AG04450 (cell line): ENCODE measurements around the gene FAM89A. TPM values are rescaled to one million over a fixed set of nuclear protein-coding genes. Genes with fewer than 3 reads are reported as not detected.
"Not testable (repeated sequence)": the region's sequence is repeated elsewhere in the genome, so short reads cannot be mapped to it uniquely, and the experiment has no call there.

Source experiments
- CTCF ChIA-PET: fragments of 300-600, 350-600 bp; formaldehyde crosslinking; extraction: SDS; loops from one replicate; lab custom pipeline; 2022; ENCODE audit warnings: antibody characterized with exemption, inconsistent platforms; lab: Charles Lee
- POLR2A ChIA-PET: fragments of 350-600 bp; formaldehyde crosslinking; extraction: SDS; loops from one replicate; lab custom pipeline; 2021; ENCODE audit warnings: antibody characterized with exemption, inconsistent platforms; lab: Yijun Ruan, JAX
- DNase-seq: peaks from one replicate; pipeline ENCODE4 v3.0.0-alpha.2; 2011; ENCODE audit warnings: low read depth, low spot score
- H3K27ac ChIP-seq: one replicate; pipeline ENCODE4 v1.5.1; 2012; ENCODE audit warnings: low read depth, low read length, control low read depth
- H3K27me3 ChIP-seq: one replicate; pipeline ENCODE4 v1.6.0; 2012; ENCODE audit warnings: low read length; ENCODE audit not compliant: control insufficient read depth, insufficient read depth
- H3K4me3 ChIP-seq: 2 replicates; pipeline ENCODE4 v1.5.1; 2011; ENCODE audit warnings: mild to moderate bottlenecking, low read depth, low read length, control low read depth
- H3K9me3 ChIP-seq: 2 replicates; pipeline ENCODE4 v1.5.1; 2012; ENCODE audit warnings: low read length; ENCODE audit not compliant: control insufficient read depth, insufficient read depth
- CTCF ChIP-seq: IDR thresholded peaks from 2 replicates; pipeline ENCODE4 v1.5.1; 2011; ENCODE audit warnings: low read depth, low read length, control low read depth, inconsistent platforms
- polyA plus RNA-seq: library from polyadenylated mRNA; depleted of rRNA; stranded (reverse); fragments of >200 nt; gene quantifications from 2 replicates; pipeline ENCODE4 v1.2.3, GENCODE V29; 2011

The FAM89A gene
- polyA plus RNA-seq, 1 experiment = 13.8 TPM

GRCh38 chr1:231013391-231014015 lies 26.6 kb downstream of the FAM89A start:
- no peak overlapping the region for H3K27ac ChIP-seq
- POLR2A ChIA-PET = no interaction called here
- no peak overlapping the region for H3K4me3 ChIP-seq
- H3K9me3 ChIP-seq = no peaks in the 10 kb centered on the region
- CTCF ChIA-PET = no interaction called here
- no peak for TF ChIP-seq CTCF
- DNase-seq = no peak
- no peaks in the 10 kb centered on the region for H3K27me3 ChIP-seq

GRCh38 chr1:231011963-231012362 lies 28.1 kb downstream of the FAM89A start:
- POLR2A ChIA-PET = no interaction called here
- no peak for TF ChIP-seq CTCF
- no peak for DNase-seq
- H3K4me3 ChIP-seq = no peak overlapping the region
- no peak overlapping the region for H3K27ac ChIP-seq
- H3K27me3 ChIP-seq = no peaks in the 10 kb centered on the region
- CTCF ChIA-PET = no interaction called here
- no peaks in the 10 kb centered on the region for H3K9me3 ChIP-seq

GRCh38 chr1:231011360-231011759 lies 28.7 kb downstream of the FAM89A start:
- DNase-seq = no peak
- POLR2A ChIA-PET = no interaction called here
- Histone ChIP-seq H3K27me3 (no peaks in the 10 kb centered on the region), H3K27ac (no peak overlapping the region), H3K4me3 (no peak overlapping the region), H3K9me3 (no peaks in the 10 kb centered on the region)
- CTCF ChIA-PET = no interaction called here
- TF ChIP-seq CTCF = no peak

- DNase-seq, H3K27me3 ChIP-seq, H3K27ac ChIP-seq, POLR2A ChIA-PET, CTCF ChIA-PET, H3K4me3 ChIP-seq, H3K9me3 ChIP-seq: not testable (repeated sequence)
These were observed 32.5 kb downstream of the FAM89A start for GRCh38 chr1:231007535-231007934.

GRCh38 chr1:231001892-231002291 lies 38.2 kb downstream of the FAM89A start:
- POLR2A ChIA-PET = no interaction called here
- no peak for DNase-seq
- Histone ChIP-seq H3K27me3 (no peaks in the 10 kb centered on the region), H3K4me3 (no peak overlapping the region), H3K27ac (no peak overlapping the region), H3K9me3 (peaks cover 9% of the 10 kb centered on the region; the same call in 1 of the 2 replicates)
- CTCF ChIA-PET = no interaction called here
- TF ChIP-seq CTCF = no peak

- POLR2A ChIA-PET = interaction anchor here (0.6 kb wide), 1 partner anchor 48 kb away, joined by 4 read pairs; no protein-coding TSS in a partner anchor
- H3K4me3 ChIP-seq = no peak overlapping the region
- DNase-seq = no peak
- peaks cover 9% of the 10 kb centered on the region; the same call in 1 of the 2 replicates for H3K9me3 ChIP-seq
- no peaks in the 10 kb centered on the region for H3K27me3 ChIP-seq
- TF ChIP-seq CTCF = no peak
- no peak overlapping the region for H3K27ac ChIP-seq
- CTCF ChIA-PET = no interaction called here
These were observed 39.4 kb downstream of the FAM89A start for GRCh38 chr1:231000639-231001038.
